ENCODE results near the gene TPSAB1. TPM values are rescaled to one million over a fixed set of nuclear protein-coding genes. Genes with fewer than 3 reads are reported as not detected.

The TPSAB1 gene
- total RNA-seq, 1 donor from 2014 or later: not detected

GRCh38 chr16:1218930-1219611 is 21.4 kb upstream of the TPSAB1 start:
- TF ChIP-seq CTCF (IDR thresholded peaks at IDR 0.05; ENCODE audit: unreplicated experiment): no peak
- H3K9me3 Mint-ChIP-seq (ENCODE audit: low read depth): no peaks in the 10 kb centered on the region
- H3K27ac Mint-ChIP-seq: no peak overlapping the region
- DNase-seq (ENCODE audit: low spot score, unreplicated experiment): no peak
- no peak overlapping the region for H3K4me3 Mint-ChIP-seq (ENCODE audit: low read depth)
- no peaks in the 10 kb centered on the region for H3K4me1 Mint-ChIP-seq (ENCODE audit: low read depth)
- peaks cover 2% of the 10 kb centered on the region for H3K36me3 Mint-ChIP-seq (ENCODE audit: insufficient read depth)
- no peaks in the 10 kb centered on the region for H3K27me3 Mint-ChIP-seq

- Mint-ChIP-seq H3K27ac (no peak overlapping the region), H3K27me3 (no peaks in the 10 kb centered on the region), H3K4me3 (ENCODE audit: low read depth) (no peak overlapping the region)
Observed at GRCh38 chr16:1220098-1220728, 20.3 kb upstream of the TPSAB1 start.

GRCh38 chr16:1220841-1221627 is 19.5 kb upstream of the TPSAB1 start:
- DNase-seq (ENCODE audit: low spot score, unreplicated experiment): no peak
- Mint-ChIP-seq H3K4me1 (ENCODE audit: low read depth) (no peaks in the 10 kb centered on the region), H3K9me3 (ENCODE audit: low read depth) (no peaks in the 10 kb centered on the region), H3K36me3 (ENCODE audit: insufficient read depth) (peaks cover 2% of the 10 kb centered on the region), H3K27ac (no peak overlapping the region), H3K27me3 (no peaks in the 10 kb centered on the region), H3K4me3 (ENCODE audit: low read depth) (no peak overlapping the region)
- TF ChIP-seq CTCF (IDR thresholded peaks at IDR 0.05; ENCODE audit: unreplicated experiment): no peak

More at GRCh38 chr16:1220098-1220728, 20.3 kb upstream of the TPSAB1 start:
- no peaks in the 10 kb centered on the region for H3K4me1 Mint-ChIP-seq (ENCODE audit: low read depth)
- peaks cover 2% of the 10 kb centered on the region for H3K36me3 Mint-ChIP-seq (ENCODE audit: insufficient read depth)
- no peak for TF ChIP-seq CTCF (IDR thresholded peaks at IDR 0.05; ENCODE audit: unreplicated experiment)
- no peaks in the 10 kb centered on the region for H3K9me3 Mint-ChIP-seq (ENCODE audit: low read depth)
- no peak for DNase-seq (ENCODE audit: low spot score, unreplicated experiment)

GRCh38 chr16:1221628-1222552 is 18.6 kb upstream of the TPSAB1 start:
- H3K4me3 Mint-ChIP-seq (ENCODE audit: low read depth): no peak overlapping the region
- H3K36me3 Mint-ChIP-seq (ENCODE audit: insufficient read depth): peaks cover 2% of the 10 kb centered on the region

More at GRCh38 chr16:1221628-1222552, 18.6 kb upstream of the TPSAB1 start:
- no peak for DNase-seq (ENCODE audit: low spot score, unreplicated experiment)
- Mint-ChIP-seq H3K4me1 (ENCODE audit: low read depth) (no peaks in the 10 kb centered on the region), H3K9me3 (ENCODE audit: low read depth) (no peaks in the 10 kb centered on the region), H3K27ac (no peak overlapping the region), H3K27me3 (no peaks in the 10 kb centered on the region)
- no peak for TF ChIP-seq CTCF (IDR thresholded peaks at IDR 0.05; ENCODE audit: unreplicated experiment)
